Urinary bladder (tissue), 4 donors: ENCODE measurements around the gene C1orf226. TPM values are rescaled to one million over a fixed set of nuclear protein-coding genes. Genes with fewer than 3 reads are reported as not detected.

Experiments
- DNase-seq: peaks from one replicate; pipeline ENCODE4 v3.0.0-alpha.2; 2015; ENCODE audit errors: extremely low spot score
- H3K27ac ChIP-seq: one replicate; pipeline ENCODE4 v1.5.1; 2013; ENCODE audit warnings: low read depth, mild to moderate bottlenecking, moderate library complexity
- H3K36me3 ChIP-seq: one replicate; pipeline ENCODE4 v1.6.1; 2013; ENCODE audit warnings: mild to moderate bottlenecking, moderate library complexity; ENCODE audit not compliant: insufficient read depth
- H3K4me1 ChIP-seq: one replicate; pipeline ENCODE4 v1.6.1; 2013; ENCODE audit warnings: mild to moderate bottlenecking, moderate library complexity; ENCODE audit not compliant: insufficient read depth
- H3K4me3 ChIP-seq: one replicate; pipeline ENCODE4 v1.5.1; 2013; ENCODE audit warnings: low read depth, low read length
- WGBS: extraction: QIAGEN DNeasy Blood & Tissue Kit; methylation state at CpG from one replicate; pipeline ENCODE4 v1.1.7; 2013; 5-methylcytosine and 5-hydroxymethylcytosine counted together
- polyA plus RNA-seq: library from polyadenylated mRNA; stranded (reverse); fragments of 200-250 nt; gene quantifications from one replicate; pipeline ENCODE4 v1.2.3, GENCODE V29; 2013
- total RNA-seq: library from RNA; depleted of rRNA; stranded (reverse); fragments of >200 nt; gene quantifications from one replicate; pipeline ENCODE4 v1.2.3, GENCODE V29; 2014
- donor health status: healthy with polysubstance abuse.
- donor health status: healthy.

The C1orf226 gene
- total and polyA plus RNA-seq, 2 donors, result 1.4 to 2.2 TPM

- peaks cover 3% of the 10 kb centered on the region for H3K36me3 ChIP-seq
Measured at GRCh38 chr1:162358928-162359327, 22.6 kb upstream of the C1orf226 start.

GRCh38 chr1:162359523-162360236 lies 21.8 kb upstream of the C1orf226 start:
- 95% methylated on average over 10 of the region's 10 CpGs for WGBS
- no peak overlapping the region for H3K4me3 ChIP-seq

More at GRCh38 chr1:162358928-162359327, 22.6 kb upstream of the C1orf226 start:
- Histone ChIP-seq H3K4me1 (no peaks in the 10 kb centered on the region), H3K27ac (no peak overlapping the region), H3K4me3 (no peak overlapping the region)
- WGBS, result 69% methylated on average over 1 of the region's 1 CpG
- no peak for DNase-seq

GRCh38 chr1:162360237-162360873 lies 21.2 kb upstream of the C1orf226 start:
- no peak for DNase-seq
- H3K36me3 ChIP-seq, result peaks cover 3% of the 10 kb centered on the region
- no peaks in the 10 kb centered on the region for H3K4me1 ChIP-seq
- H3K27ac ChIP-seq, result no peak overlapping the region
- no peak overlapping the region for H3K4me3 ChIP-seq
- 95% methylated on average over 10 of the region's 10 CpGs for whole genome bisulfite sequencing

More at GRCh38 chr1:162359523-162360236, 21.8 kb upstream of the C1orf226 start:
- no peak for DNase-seq
- no peak overlapping the region for H3K27ac ChIP-seq
- H3K4me1 ChIP-seq, result no peaks in the 10 kb centered on the region
- H3K36me3 ChIP-seq, result peaks cover 3% of the 10 kb centered on the region

GRCh38 chr1:162360874-162361260 lies 20.7 kb upstream of the C1orf226 start:
- Histone ChIP-seq H3K4me3 (no peak overlapping the region), H3K36me3 (peaks cover 3% of the 10 kb centered on the region)
- 97% methylated on average over 4 of the region's 4 CpGs for WGBS

GRCh38 chr1:162361349-162361748 lies 20.2 kb upstream of the C1orf226 start:
- WGBS, result 91% methylated on average over 5 of the region's 5 CpGs
- H3K36me3 ChIP-seq, result peaks cover 3% of the 10 kb centered on the region
- no peaks in the 10 kb centered on the region for H3K4me1 ChIP-seq
- H3K4me3 ChIP-seq, result no peak overlapping the region
- H3K27ac ChIP-seq, result no peak overlapping the region
- no peak for DNase-seq

More at GRCh38 chr1:162360874-162361260, 20.7 kb upstream of the C1orf226 start:
- no peak overlapping the region for H3K27ac ChIP-seq
- H3K4me1 ChIP-seq, result no peaks in the 10 kb centered on the region
- DNase-seq, result no peak

GRCh38 chr1:162363823-162364222 lies 17.7 kb upstream of the C1orf226 start:
- WGBS, result 90% methylated on average over 3 of the region's 3 CpGs
- no peaks in the 10 kb centered on the region for H3K4me1 ChIP-seq
- H3K36me3 ChIP-seq, result no peaks in the 10 kb centered on the region
- H3K4me3 ChIP-seq, result no peak overlapping the region
- no peak for DNase-seq
- no peak overlapping the region for H3K27ac ChIP-seq

GRCh38 chr1:162364498-162364897 lies 17.0 kb upstream of the C1orf226 start:
- H3K27ac ChIP-seq, result no peak overlapping the region
- no peak for DNase-seq
- no peak overlapping the region for H3K4me3 ChIP-seq
- H3K36me3 ChIP-seq, result no peaks in the 10 kb centered on the region
- no peaks in the 10 kb centered on the region for H3K4me1 ChIP-seq
- WGBS, result 95% methylated on average over 1 of the region's 1 CpG

GRCh38 chr1:162365284-162366020 lies 16.1 kb upstream of the C1orf226 start:
- 90% methylated on average over 10 of the region's 10 CpGs for WGBS
- no peak overlapping the region for H3K4me3 ChIP-seq
- no peaks in the 10 kb centered on the region for H3K4me1 ChIP-seq
- no peak for DNase-seq
- no peak overlapping the region for H3K27ac ChIP-seq
- no peaks in the 10 kb centered on the region for H3K36me3 ChIP-seq

- no peak for DNase-seq
- WGBS, result 71% methylated on average over 4 of the region's 4 CpGs
- H3K4me1 ChIP-seq, result no peaks in the 10 kb centered on the region
- H3K4me3 ChIP-seq, result no peak overlapping the region
- H3K27ac ChIP-seq, result no peak overlapping the region
- no peaks in the 10 kb centered on the region for H3K36me3 ChIP-seq
Measured at GRCh38 chr1:162366149-162366548, 15.4 kb upstream of the C1orf226 start.

- H3K36me3 ChIP-seq, result no peaks in the 10 kb centered on the region
- no peaks in the 10 kb centered on the region for H3K4me1 ChIP-seq
- WGBS, result 87% methylated on average over 9 of the region's 9 CpGs
- DNase-seq, result no peak
- H3K27ac ChIP-seq, result no peak overlapping the region
- H3K4me3 ChIP-seq, result peak overlapping the region; percentile 17
Measured at GRCh38 chr1:162366671-162367070, 14.9 kb upstream of the C1orf226 start.

- DNase-seq, result no peak
- no peaks in the 10 kb centered on the region for H3K4me1 ChIP-seq
- peak overlapping the region; percentile 17 for H3K4me3 ChIP-seq
- no peaks in the 10 kb centered on the region for H3K36me3 ChIP-seq
- 82% methylated on average over 36 of the region's 36 CpGs for WGBS
- H3K27ac ChIP-seq, result no peak overlapping the region
Measured at GRCh38 chr1:162367073-162367472, 14.5 kb upstream of the C1orf226 start.

GRCh38 chr1:162367772-162368171 lies 13.8 kb upstream of the C1orf226 start:
- WGBS, result 81% methylated on average over 10 of the region's 10 CpGs
- Histone ChIP-seq H3K4me1 (no peaks in the 10 kb centered on the region), H3K4me3 (no peak overlapping the region), H3K36me3 (no peaks in the 10 kb centered on the region), H3K27ac (no peak overlapping the region)
- no peak for DNase-seq

- Histone ChIP-seq H3K4me3 (no peak overlapping the region), H3K36me3 (no peaks in the 10 kb centered on the region), H3K27ac (no peak overlapping the region), H3K4me1 (no peaks in the 10 kb centered on the region)
- WGBS, result 59% methylated on average over 4 of the region's 4 CpGs
- DNase-seq, result no peak
Measured at GRCh38 chr1:162368451-162368850, 13.1 kb upstream of the C1orf226 start.

- DNase-seq, result no peak
- Histone ChIP-seq H3K4me3 (no peak overlapping the region), H3K4me1 (no peaks in the 10 kb centered on the region), H3K36me3 (no peaks in the 10 kb centered on the region), H3K27ac (no peak overlapping the region)
- 92% methylated on average over 7 of the region's 7 CpGs for WGBS
Measured at GRCh38 chr1:162369571-162369970, 12.0 kb upstream of the C1orf226 start.
